Spinal cord (tissue), 10 donors: Measurements from ENCODE around the gene CREB3L1. TPM values are rescaled to one million over a fixed set of nuclear protein-coding genes. Genes with fewer than 3 reads are reported as not detected.

Experiments
- DNase-seq, 6 donors: peaks; one replicate each; pipeline versions ENCODE4 v3.0.0 to v3.0.0-alpha.2; 2013 to 2015; ENCODE audit warnings: low spot score in 6 of 6, low read depth in 4 of 6
- H3K27ac ChIP-seq: one replicate; pipeline ENCODE4 v1.5.1; 2013; ENCODE audit warnings: low read depth, low read length, control low read depth
- H3K27me3 ChIP-seq: one replicate; pipeline ENCODE4 v1.6.1; 2013; ENCODE audit warnings: low read length; ENCODE audit not compliant: control insufficient read depth, insufficient read depth
- H3K36me3 ChIP-seq: one replicate; pipeline ENCODE4 v1.6.1; 2013; ENCODE audit warnings: low read length; ENCODE audit not compliant: control insufficient read depth, insufficient read depth
- H3K4me1 ChIP-seq: one replicate; pipeline ENCODE4 v1.6.1; 2013; ENCODE audit warnings: low read length; ENCODE audit not compliant: control insufficient read depth, insufficient read depth
- H3K4me3 ChIP-seq: one replicate; pipeline ENCODE4 v1.5.1; 2013; ENCODE audit warnings: low read depth, low read length, control low read depth
- H3K9me3 ChIP-seq: one replicate; pipeline ENCODE4 v1.6.1; 2013; ENCODE audit warnings: low read length; ENCODE audit not compliant: control insufficient read depth, insufficient read depth
- WGBS: methylation state at CpG from one replicate; pipeline ENCODE4 v1.1.5; 2013; ENCODE audit warnings: missing lambda C conversion rate; ENCODE audit not compliant: insufficient coverage; 5-methylcytosine and 5-hydroxymethylcytosine counted together
- polyA plus RNA-seq, 2 donors: library from polyadenylated mRNA; unstranded; fragments of 120-200 nt; gene quantifications; one replicate each; pipeline ENCODE4 v1.2.1, GENCODE V29; 2013; ENCODE audit not compliant: insufficient read length in 2 of 2
- total RNA-seq, 2 donors: library from RNA; depleted of rRNA in 1 of 2; stranded (reverse); fragments of 120-200 nt in 1 of 2; fragments of >200 nt in 1 of 2; gene quantifications; one replicate each; pipeline versions ENCODE4 v1.2.3 to v1.2.4, GENCODE V29; 2013 to 2014
- donor health status: healthy.

The CREB3L1 gene
- total and polyA plus RNA-seq, 4 donors = 12.2 to 21.5 (median 14.0) TPM

DNA sequence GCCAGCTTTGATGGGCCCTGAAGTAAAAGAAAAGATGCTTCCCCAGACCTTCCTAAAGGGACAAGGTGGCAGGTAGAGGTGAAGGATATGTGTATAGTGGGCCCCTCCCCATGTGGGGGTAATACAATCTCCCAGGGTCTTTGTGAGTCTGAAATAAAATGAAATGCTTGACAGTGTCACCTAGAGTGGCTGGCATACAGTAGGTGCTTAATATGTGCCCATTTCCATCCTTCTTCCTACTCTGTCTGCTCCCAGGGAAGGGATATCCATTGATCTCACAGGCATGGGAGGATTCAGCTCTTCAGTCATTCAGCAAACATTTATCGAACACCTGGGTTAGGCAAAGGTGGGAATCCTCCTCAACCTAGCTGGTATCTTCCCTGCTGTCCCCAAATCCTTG is 6.1 kb upstream of the CREB3L1 start:
- Histone ChIP-seq H3K36me3 (no peaks in the 10 kb centered on the region), H3K27ac (no peak overlapping the region), H3K9me3 (no peaks in the 10 kb centered on the region), H3K27me3 (peaks cover 3% of the 10 kb centered on the region), H3K4me3 (no peak overlapping the region), H3K4me1 (peaks cover 16% of the 10 kb centered on the region)
- 100% methylated on average over 1 of the region's 1 CpG for WGBS
- DNase-seq = no peak

DNA sequence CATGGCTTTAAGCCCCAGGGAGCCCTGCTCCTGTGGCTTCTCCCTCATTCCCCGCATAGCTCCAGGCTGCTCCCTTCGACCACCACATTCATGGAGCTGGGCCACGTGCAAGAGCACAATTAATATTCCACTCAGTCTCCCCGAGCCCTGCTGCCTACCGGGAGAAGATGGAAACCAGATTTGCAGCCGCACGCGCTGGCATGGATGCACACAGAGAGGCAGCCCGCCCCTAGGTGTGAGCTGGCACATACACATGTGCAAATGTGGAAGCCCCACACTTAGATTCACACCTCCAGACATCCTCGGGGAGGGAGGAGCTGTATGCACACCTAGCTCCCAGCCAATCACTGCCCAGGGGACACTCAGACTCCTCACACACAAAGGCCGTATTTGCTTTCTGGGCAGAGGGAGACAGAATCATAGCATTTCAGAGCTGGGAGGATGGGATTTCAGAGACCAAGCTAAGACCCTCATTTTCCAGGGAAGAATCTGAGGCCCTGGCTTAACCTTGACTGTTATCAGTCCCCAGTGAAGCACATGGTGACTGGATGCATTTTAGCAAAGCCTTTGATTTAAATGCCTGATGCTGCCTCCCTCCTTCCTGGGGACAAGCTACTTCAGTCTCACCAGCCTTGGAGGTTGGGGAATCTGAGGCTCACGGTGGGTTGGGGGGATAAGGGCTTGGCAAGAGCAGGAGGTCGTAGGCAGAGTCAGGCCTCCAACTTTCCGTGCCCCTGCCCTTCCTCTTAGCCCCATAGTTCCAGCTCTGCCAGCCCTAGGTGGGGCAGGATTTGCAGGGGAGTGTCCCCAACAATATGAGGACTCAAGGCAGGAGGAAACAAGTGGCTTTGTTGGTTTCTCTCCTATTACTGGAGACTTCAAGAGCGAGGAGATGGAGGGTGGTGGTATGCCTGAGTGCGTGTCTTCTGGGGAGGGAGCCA is 5.3 kb upstream of the CREB3L1 start:
- peak overlapping the region; percentile 59 for H3K27ac ChIP-seq
- H3K4me1 ChIP-seq = peaks cover 23% of the 10 kb centered on the region
- no peaks in the 10 kb centered on the region for H3K9me3 ChIP-seq
- WGBS = 26% methylated on average over 12 of the region's 16 CpGs
- peak in 2 of 6 donors; percentile 63 to 79 for DNase-seq
- H3K36me3 ChIP-seq = no peaks in the 10 kb centered on the region
- no peak overlapping the region for H3K4me3 ChIP-seq
- peaks cover 8% of the 10 kb centered on the region for H3K27me3 ChIP-seq

DNA sequence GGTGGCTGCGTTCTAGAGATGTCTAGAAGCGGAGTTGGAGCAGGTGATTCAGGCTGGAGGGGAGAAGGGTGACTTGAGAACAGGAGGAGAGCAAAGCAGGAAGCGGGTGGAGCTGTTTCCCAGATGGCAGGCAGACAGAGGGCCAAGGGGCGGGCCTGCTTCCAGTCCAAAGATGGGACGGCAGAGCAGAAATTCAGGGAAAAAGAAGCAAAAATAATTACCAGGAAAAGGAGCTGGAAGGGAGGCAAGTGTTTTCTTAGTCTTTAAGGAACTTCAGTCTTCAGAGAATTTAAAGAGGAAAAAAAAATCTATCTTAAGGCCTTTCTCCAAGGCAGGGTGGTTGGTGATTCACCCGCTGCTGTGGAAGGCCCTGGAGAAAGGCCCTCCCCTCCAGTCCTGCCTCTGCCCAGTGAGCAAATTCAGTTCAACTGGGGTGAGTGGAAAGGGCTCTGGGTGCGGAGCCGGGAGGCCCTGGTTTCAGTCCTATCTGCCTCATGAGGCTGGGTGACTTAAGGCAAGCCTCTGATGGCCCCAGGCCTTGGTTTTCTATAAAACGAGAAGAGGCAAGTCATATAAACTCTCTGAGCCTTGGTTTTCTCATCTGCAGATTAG is 4.5 kb upstream of the CREB3L1 start:
- H3K36me3 ChIP-seq = no peaks in the 10 kb centered on the region
- peak overlapping the region; percentile 59 for H3K27ac ChIP-seq
- WGBS = 92% methylated on average over 6 of the region's 9 CpGs
- peaks cover 29% of the 10 kb centered on the region for H3K4me1 ChIP-seq
- H3K27me3 ChIP-seq = peaks cover 13% of the 10 kb centered on the region
- peak in 1 of 6 donors; percentile 67 for DNase-seq
- no peak overlapping the region for H3K4me3 ChIP-seq
- H3K9me3 ChIP-seq = no peaks in the 10 kb centered on the region

DNA sequence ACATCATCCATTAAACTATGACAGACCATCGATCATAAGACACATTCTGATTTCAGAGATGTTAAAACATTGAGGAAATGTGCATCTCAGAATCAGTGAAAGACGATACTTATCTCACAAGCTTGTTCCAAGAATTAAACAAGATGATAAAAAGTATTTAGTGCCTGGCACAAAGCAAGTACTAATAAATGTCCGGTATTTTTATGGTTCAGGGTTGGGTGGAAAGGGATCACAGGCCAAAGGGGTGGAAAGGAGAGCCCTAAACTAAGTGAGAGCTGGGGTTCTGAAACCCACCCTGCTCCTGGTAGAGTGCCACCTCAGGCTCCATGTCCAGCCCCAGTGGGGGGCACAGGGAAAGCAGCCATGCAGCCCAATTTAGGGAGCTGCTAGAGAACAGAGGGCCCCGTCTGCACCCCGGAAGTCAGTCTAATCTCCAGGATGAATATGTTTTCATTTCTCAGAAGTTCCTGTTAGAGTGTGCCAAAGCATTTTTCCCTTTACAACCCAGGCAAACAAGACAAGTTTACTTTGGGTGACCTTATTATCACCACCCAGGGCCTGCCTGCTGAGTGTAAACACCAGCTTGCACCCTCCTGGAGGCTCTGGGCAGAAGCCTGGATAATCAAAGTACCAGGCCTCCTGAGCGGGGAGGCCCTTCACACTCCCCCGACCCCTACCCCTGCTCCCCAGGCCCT is 3.8 kb upstream of the CREB3L1 start:
- H3K4me1 ChIP-seq = peaks cover 36% of the 10 kb centered on the region
- WGBS = 100% methylated on average over 1 of the region's 7 CpGs
- peak in 1 of 6 donors; percentile 59 for DNase-seq
- H3K4me3 ChIP-seq = no peak overlapping the region
- H3K9me3 ChIP-seq = no peaks in the 10 kb centered on the region
- H3K27ac ChIP-seq = peak overlapping the region; percentile 59
- no peaks in the 10 kb centered on the region for H3K36me3 ChIP-seq
- H3K27me3 ChIP-seq = peaks cover 18% of the 10 kb centered on the region

DNA sequence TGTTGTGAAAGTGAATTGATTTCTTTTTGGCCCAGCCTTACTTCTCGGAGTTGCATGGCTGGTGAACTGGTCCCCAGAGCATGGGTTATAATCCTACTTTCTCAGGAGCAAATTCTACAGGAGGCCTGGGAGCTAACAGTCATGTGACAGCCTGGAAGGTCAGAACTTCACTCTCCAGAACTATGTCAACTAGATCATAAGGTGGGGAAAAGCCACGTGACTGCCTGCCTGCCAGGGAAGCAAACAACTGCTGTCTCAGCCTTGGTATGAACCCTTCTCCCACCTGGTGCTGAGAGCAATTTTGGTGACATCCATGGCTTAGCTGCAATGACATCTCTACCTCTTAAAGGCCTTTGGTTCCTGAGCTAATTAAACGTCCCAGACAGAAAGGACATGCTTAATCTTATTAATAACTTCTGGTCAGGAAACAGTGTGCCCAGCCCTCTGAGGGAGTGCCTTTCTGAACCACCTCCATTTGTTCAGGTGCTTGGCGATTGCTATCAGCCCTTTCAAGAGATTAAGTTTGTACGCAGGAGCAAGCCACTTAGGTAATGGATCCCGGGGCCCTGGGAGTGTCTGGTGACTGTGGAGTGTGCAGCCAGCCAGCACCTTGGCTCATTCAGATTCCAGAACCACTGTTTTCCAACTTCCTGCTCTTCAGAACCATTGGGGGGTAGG is 1.4 kb upstream of the CREB3L1 start:
- H3K4me3 ChIP-seq = no peak overlapping the region
- peaks cover 18% of the 10 kb centered on the region for H3K27me3 ChIP-seq
- DNase-seq = no peak
- H3K4me1 ChIP-seq = peaks cover 56% of the 10 kb centered on the region
- H3K36me3 ChIP-seq = no peaks in the 10 kb centered on the region
- no peak overlapping the region for H3K27ac ChIP-seq
- WGBS = 85% methylated on average over 4 of the region's 6 CpGs
- H3K9me3 ChIP-seq = no peaks in the 10 kb centered on the region

DNA sequence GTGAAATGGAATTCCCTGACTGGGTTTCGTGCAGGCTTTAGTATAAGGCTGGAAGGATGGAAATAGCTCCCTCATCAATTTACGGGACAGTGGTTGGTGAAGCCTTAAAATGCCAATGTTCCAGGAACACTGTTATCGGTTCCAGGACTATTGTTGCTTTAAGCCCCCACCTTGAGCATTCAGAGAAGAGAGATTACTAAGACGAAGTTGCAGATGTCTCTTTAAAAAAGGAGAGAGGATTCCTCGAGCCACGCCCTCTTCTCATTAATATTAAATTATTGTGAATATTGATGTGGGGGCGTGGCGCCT is 195 bp upstream of the CREB3L1 start:
- peak overlapping the region; percentile 69 for H3K27ac ChIP-seq
- H3K27me3 ChIP-seq = peaks cover 18% of the 10 kb centered on the region
- H3K9me3 ChIP-seq = no peaks in the 10 kb centered on the region
- H3K36me3 ChIP-seq = no peaks in the 10 kb centered on the region
- H3K4me3 ChIP-seq = peak overlapping the region; percentile 63
- peak in 2 of 6 donors; percentile 78 to 92 for DNase-seq
- peaks cover 55% of the 10 kb centered on the region for H3K4me1 ChIP-seq
- 27% methylated on average over 2 of the region's 8 CpGs for WGBS

DNA sequence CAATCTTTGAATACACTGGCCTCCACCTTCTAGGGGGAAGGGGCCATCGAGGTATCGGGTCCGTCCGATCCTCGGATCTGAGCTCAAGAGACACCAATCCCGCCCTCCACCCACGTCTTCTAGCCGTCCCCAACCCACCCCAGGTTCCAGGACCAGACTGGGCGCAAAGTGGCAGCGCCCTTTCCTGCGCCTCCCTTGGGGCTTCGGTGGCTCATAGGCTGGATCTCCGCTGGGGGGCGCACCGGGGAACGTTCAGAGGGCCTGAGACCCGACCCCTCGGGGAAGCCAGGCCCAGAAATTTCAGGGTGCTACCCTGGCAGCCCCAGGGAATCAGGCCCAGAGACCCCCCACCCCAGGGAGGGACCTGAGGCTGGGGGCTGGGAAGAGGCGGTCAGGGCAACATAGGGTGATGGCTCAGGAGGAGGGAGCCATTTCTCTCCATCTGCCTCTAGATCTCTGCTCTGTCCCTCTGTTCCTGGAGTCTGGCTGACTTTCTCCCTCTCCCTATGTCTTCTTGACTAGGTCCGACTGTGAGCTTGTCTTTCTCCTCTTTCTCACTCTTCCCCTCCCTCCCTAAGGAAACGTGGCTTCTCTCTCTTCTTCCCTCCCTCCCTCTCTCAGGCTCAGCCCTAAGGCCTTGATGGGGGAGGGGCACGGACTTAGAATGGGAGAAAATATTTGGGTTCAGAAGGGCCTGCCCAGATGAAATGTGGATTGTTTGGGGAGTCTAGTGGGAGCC is 1.1 kb downstream of the CREB3L1 start:
- peaks cover 18% of the 10 kb centered on the region for H3K27me3 ChIP-seq
- H3K27ac ChIP-seq = peak overlapping the region; percentile 86

DNA sequence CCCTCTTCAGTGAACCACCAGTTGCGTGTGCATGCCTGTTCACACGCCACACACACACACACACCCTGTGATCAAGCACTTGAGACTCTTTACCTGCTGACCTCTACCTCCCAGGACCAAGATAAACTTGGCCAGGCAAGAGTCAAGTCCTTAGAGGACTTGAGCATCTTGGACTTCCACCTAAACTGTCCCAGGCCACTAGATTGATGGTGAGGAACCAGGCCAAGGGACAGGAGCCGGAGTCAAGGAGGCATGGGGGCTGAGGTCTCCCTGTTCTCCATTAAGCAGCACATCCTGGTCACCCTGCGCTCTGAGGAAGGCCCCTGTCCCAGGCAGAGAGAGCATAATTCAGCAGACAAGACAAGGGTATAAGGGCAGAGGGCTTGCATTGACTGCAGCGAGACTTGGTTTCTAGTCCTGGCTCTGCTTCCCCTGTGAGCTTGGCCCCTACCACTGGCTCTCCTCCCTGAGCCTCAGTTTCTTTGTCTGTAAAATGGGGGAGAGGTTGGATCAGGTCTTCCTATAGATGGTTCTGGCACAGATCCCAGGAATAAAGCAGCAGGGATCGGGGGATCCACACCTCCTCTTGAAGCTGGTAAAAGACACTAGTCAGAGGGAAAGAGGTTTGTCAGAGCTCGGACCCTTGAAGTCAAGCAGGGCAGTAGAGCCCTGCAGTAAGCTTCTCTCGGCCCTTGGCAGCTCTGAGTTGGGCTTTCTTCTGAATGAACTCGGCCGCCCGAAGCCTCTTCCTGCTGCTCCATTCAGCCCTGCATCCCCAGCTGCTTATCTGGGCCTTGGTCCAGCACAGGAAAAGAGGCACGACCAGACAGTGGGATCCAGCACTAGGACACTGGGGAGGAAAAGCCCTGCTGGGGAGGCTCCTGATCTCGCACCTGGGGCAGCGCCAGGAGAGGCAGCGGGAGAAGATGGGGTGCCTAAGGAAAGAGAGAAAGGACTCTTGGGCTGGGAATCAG is 2.0 kb downstream of the CREB3L1 start:
- 33% methylated on average over 12 of the region's 15 CpGs for WGBS
- peak in 5 of 6 donors; percentile 42 to 89 (median 67) for DNase-seq
- peak overlapping the region; percentile 86 for H3K27ac ChIP-seq

More for the DNA sequence above, 1.1 kb downstream of the CREB3L1 start:
- Histone ChIP-seq H3K4me1 (peaks cover 46% of the 10 kb centered on the region), H3K9me3 (no peaks in the 10 kb centered on the region), H3K4me3 (peak overlapping the region; percentile 63), H3K36me3 (no peaks in the 10 kb centered on the region)
- WGBS = 4% methylated on average over 20 of the region's 22 CpGs
- peak in 2 of 6 donors; percentile 45 to 64 for DNase-seq

More for the DNA sequence above, 2.0 kb downstream of the CREB3L1 start:
- Histone ChIP-seq H3K27me3 (peaks cover 18% of the 10 kb centered on the region), H3K36me3 (no peaks in the 10 kb centered on the region), H3K9me3 (no peaks in the 10 kb centered on the region), H3K4me3 (peak overlapping the region; percentile 63), H3K4me1 (peaks cover 46% of the 10 kb centered on the region)
